GM21528 (cell line): Measurements from ENCODE around the gene MAT2B.
"Not testable (repeated sequence)": the region's sequence is repeated elsewhere in the genome, so short reads cannot be mapped to it uniquely, and the experiment has no call there.

Experiments
- ATAC-seq: cut with Tn5 transposase; IDR thresholded peaks from one replicate; pipeline ENCODE4 v1.9.1; 2021; ENCODE audit warnings: mild to moderate bottlenecking, moderate library complexity; ENCODE audit not compliant: unreplicated experiment, low FRiP score

MAT2B gene

GRCh38 chr5:163503106-163504078, 2.0 kb upstream of the MAT2B start:
- ATAC-seq: no peak

GRCh38 chr5:163504079-163504931, 1.1 kb upstream of the MAT2B start:
- ATAC-seq: no peak

DNA sequence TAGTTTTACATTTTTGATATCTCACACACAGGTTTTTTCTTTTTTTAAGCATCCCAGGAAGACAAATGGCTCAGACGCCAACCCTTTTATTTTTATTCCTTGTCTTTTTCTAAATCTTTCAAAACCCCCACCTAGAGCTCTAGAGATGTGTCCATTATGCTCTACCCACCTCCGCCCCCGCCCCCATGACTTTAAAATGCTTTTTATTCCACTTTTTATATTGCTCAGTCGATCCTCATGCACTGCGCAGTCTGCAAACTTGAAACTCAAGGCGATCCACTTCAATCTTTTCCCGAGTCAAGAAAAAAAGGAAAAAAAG, 411 bp upstream of the MAT2B start:
- peak; percentile 5 for ATAC-seq

- ATAC-seq: peak; percentile 18
Observed at GRCh38 chr5:163506095-163506457, 657 bp downstream of the MAT2B start.

DNA sequence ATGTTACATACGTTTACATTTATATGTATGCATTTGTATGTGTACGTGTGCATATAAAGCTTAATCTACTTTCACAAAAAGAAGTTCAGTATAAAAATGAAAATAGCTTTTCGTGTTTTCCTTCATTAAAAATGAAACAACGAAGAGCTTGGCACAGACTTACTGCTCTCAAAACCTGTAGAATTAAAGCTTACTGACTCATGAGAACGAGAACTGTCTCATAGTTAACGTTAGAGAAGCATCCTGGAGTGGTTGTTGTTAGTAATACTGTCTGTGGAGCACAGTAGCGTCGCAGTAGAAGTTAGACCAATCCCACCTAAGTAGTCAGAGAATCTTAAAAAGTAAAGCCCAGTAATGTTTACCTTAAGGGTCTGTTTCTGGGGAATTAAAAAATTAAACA, 1.3 kb downstream of the MAT2B start:
- no peak for ATAC-seq

DNA sequence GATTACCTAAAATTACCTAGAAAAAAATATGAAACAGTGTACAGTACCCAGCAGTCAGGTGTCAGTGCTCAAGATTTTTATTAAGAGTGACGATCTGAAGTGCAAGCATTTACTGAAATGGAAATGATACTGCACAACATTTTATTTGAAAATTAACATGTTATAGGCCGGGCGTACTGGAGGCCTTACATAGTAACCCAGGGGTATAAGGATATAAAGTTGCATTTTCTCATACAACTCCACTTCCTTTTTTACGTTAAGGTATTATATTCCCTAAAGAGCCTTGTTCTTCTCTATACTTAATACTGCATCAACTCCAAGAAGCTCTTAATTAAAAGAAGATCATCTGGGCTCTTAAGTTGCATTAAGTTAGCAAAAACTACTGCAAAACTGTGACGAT, 3.3 kb downstream of the MAT2B start:
- ATAC-seq: no peak

- no peak for ATAC-seq
Observed at GRCh38 chr5:163509291-163509951, 4.0 kb downstream of the MAT2B start.

GRCh38 chr5:163512526-163512925, 7.1 kb downstream of the MAT2B start:
- no peak for ATAC-seq

DNA sequence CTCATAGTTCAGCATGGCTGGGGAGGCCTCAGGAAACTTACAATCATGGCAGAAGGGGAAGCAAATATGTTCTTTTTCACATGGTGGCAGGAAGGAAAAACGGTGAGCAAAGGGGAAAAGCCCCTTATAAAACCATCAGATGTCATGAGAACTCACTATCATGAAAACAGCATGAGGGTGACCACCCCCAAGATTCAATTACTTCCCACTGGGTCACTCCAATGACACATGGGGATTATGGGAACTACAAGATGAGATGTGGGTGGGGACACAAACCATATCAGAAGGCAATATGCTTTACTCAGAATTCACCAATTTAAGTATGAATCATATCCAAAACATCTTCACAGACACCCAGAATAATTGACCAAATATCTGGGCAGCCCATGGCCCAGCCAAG, 19.7 kb downstream of the MAT2B start:
- ATAC-seq: no peak

GRCh38 chr5:163529698-163530097, 24.3 kb downstream of the MAT2B start:
- ATAC-seq: no peak

GRCh38 chr5:163531272-163531671, 25.9 kb downstream of the MAT2B start:
- no peak for ATAC-seq

DNA sequence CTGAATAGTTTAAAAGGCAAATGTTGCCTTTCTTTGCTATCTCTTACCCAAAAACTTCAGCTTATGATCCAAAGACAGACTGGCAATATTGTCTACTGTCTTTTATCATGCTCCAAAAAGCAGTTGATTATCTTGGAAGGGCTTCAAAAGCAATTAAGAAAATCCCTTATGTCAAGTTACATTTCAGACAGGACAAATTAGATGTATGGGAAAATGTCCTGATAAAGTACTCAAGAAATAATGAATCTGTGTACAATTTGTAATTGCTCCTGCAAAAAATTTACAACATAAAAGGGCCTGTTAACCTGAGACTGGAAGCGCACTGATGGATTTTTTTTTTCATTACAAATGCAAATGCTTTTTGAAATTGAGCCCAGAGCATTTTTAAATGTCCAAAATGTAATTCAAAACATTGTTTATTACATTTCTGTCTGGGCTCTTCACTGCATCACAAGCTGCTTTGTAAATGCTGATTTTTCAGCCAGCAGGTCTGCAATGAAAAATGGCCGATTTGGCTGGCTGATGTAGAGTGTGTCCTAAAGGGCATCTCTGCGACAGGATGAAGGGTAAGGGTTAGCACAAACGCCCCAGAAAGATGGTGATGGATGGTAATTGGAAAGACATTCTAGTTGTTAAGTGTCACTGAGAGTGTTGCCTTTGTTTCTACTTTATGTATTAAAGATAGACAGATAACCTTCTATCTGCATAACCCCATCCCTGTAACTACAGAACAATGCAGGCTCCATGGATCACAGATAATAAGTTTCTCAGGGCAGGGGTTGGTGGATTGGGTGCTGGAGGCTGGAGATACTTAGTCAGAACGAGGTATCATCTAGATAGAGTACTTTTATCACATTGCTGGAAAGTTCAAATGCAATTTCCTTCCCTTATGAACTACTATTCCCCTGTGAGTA, 27.0 kb downstream of the MAT2B start:
- ATAC-seq: no peak

DNA sequence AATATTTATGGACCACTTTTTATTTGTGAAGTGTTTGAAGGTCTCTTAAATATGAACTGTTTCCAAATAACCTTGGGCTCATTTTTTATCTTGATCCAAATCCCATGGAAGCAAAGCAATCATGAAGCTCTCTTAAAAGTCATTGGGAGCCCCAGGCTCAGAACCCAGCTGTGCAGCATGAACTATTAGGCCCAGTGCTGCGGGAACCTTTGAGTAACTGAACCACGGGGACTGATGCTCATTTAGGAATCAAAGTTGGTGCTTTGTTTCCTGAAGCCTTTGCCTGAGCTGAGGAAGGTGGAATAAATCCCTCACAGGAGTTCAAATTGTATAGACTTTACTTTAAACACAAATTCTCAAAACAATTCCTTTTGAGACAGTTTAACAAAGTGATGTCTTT, 27.8 kb downstream of the MAT2B start:
- no peak for ATAC-seq

DNA sequence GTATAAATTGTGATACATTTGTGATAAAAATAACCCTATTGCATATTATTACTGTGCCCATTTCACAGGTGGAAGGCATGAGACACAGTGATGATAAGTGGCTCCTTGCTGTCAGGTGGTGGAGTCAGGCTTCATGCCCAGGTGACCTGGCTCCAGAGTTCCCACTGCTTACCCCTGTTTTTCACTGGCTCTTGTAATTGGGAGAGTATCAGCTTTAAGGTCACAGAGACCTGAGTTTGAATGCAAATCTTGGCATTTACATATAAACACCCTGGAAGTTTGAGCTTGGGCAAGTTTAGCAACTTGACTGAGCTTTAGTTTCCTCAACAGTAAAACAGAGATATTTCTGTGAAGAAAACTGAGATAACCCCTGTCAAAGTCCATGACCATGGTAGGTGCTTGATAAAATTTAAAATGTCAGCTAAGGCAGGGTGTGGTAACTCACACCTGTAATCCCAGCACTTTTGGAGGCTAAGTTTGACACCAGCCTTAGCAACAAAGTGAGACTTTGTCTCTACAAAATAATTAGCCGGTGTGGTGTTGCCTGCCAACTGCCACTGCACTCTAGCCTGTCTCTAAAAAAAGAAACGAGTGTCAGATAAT, 29.2 kb downstream of the MAT2B start:
- no peak for ATAC-seq

DNA sequence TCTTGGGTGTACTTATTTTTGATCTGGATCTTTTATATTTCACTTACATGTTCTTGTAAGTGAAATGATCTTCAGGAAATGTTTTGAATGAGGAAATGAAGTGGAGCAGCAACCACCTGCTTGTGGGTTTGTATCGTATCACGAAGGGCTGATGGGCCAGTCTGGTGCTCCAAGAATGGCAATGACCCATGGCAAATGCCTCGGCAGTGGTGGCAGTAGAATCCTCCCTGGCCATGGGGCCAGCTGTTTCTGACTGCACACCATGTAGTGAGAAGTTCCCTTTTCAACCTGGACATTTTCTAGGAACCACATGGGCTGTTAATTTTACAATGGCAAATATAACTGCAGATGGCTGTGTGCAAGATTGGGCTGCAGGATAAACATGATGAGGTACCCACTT, 29.9 kb downstream of the MAT2B start:
- ATAC-seq: no peak

GRCh38 chr5:163536442-163536841, 31.0 kb downstream of the MAT2B start:
- ATAC-seq: not testable (repeated sequence)

GRCh38 chr5:163540696-163541095, 35.3 kb downstream of the MAT2B start:
- ATAC-seq: no peak

GRCh38 chr5:163542771-163543170, 37.4 kb downstream of the MAT2B start:
- no peak for ATAC-seq

GRCh38 chr5:163544041-163544440, 38.6 kb downstream of the MAT2B start:
- ATAC-seq: no peak

DNA sequence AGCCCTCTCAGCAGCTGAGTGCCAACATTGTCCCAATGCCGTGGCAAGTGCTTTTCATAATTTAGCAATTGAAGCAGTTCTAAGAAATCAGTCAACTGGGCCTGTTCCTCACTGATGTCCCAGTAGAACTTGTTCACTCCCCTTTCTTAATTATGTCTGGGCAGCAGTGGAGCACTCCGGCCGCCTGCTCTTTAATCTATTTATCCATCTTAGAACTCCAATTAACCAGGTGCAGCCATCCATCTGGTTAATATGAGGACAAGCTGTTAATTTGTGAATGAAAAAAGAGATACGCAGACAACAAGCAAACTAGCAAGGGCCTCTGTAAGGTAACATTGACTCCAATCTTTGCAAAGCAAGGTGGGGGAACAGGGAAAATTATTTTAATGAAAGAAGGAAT, 39.4 kb downstream of the MAT2B start:
- ATAC-seq: no peak
